DND-41 (cell line): Measurements from ENCODE around the gene CDH3.

ENCODE experiments used
- EZH2 ChIP-seq: IDR thresholded peaks from 3 replicates; pipeline ENCODE4 v1.6.1; 2012; ENCODE audit warnings: borderline replicate concordance, low read depth, mild to moderate bottlenecking, moderate library complexity, low read length, inconsistent platforms; ENCODE audit not compliant: severe bottlenecking
- TF ChIP-seq, protein P1 (sequence below): IDR thresholded peaks from 2 replicates; pipeline ENCODE4 v1.5.1; 2012; ENCODE audit warnings: borderline replicate concordance, low read length, moderate library complexity, mild to moderate bottlenecking; ENCODE audit not compliant: poor library complexity, severe bottlenecking; ENCODE audit errors: extremely low read depth

GRCh38 chr16:68681038-68681437 lies 35.9 kb downstream of the CDH3 start:
- TF ChIP-seq, protein P1, sequence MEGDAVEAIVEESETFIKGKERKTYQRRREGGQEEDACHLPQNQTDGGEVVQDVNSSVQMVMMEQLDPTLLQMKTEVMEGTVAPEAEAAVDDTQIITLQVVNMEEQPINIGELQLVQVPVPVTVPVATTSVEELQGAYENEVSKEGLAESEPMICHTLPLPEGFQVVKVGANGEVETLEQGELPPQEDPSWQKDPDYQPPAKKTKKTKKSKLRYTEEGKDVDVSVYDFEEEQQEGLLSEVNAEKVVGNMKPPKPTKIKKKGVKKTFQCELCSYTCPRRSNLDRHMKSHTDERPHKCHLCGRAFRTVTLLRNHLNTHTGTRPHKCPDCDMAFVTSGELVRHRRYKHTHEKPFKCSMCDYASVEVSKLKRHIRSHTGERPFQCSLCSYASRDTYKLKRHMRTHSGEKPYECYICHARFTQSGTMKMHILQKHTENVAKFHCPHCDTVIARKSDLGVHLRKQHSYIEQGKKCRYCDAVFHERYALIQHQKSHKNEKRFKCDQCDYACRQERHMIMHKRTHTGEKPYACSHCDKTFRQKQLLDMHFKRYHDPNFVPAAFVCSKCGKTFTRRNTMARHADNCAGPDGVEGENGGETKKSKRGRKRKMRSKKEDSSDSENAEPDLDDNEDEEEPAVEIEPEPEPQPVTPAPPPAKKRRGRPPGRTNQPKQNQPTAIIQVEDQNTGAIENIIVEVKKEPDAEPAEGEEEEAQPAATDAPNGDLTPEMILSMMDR, result no peak
- no peak for TF ChIP-seq EZH2
